HG03064 (cell line): Measurements from ENCODE around the gene ALK.

Experiments used
- ATAC-seq: cut with Tn5 transposase; IDR thresholded peaks from one replicate; pipeline ENCODE4 v1.9.1; 2021; ENCODE audit warnings: low read depth; ENCODE audit not compliant: unreplicated experiment

ALK gene

GRCh38 chr2:29196792-29197788, 724.3 kb downstream of the ALK start:
- no peak for ATAC-seq

- no peak for ATAC-seq
These were observed 725.6 kb downstream of the ALK start for GRCh38 chr2:29195796-29196195.

GRCh38 chr2:29193681-29194080, 727.7 kb downstream of the ALK start:
- ATAC-seq = no peak

DNA sequence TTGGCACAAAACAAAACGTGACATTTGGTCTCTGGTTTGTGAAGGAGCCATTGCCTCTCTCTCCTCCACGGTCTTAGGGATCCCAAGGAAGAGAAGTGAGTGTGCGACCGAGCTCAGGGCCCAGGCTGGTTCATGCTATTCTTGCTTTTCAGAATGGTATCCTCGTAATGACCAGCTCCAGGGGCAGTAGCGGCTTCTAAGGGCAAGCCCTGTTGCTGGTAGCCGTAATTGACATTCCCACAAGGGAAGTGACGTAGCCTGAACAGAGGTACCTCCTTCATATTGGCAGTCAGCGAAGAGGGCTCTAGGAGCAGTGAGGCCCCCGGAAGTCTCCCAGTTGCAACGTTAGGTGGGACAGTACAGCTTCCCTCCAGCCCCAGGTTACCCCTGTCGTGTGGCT, 728.3 kb downstream of the ALK start:
- no peak for ATAC-seq

GRCh38 chr2:29192526-29192925, 728.9 kb downstream of the ALK start:
- ATAC-seq = no peak

GRCh38 chr2:29191817-29192216, 729.6 kb downstream of the ALK start:
- no peak for ATAC-seq

DNA sequence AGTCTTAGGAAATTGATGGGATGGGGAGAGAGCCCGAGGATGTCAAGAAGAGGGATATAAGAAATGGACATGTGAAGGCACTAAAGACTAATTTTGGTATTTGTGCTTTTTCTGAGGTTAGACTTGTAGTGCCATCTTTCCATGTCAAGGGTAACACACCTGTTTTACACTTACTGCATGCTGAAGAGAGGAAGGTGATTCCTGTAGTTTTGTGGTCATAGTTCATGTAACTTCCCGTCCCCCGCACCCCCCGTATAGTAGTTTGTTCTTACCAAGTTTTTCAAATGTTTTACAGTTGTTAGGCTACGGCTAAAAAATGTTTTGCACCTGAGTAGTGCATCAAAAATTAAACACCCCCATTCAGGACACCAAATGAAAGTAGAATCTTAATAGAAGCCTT, 732.3 kb downstream of the ALK start:
- no peak for ATAC-seq

DNA sequence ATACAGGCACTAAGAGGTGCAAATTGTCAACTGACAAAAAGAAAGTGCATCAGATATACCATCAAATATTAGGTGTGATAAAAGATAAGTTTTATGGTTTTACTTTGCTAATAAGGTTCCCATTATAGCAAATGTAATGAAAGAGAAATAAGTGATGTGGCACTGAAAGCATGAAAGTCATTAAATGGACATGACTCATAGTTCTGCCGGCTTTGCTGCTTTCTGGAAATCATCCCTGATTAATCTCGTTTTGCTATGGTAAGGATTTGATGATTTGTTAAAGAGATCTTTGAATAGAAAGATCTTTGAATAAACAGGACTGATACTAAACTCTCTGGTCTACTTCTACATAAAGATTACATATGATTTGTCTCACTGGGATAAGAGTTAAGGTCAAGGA, 733.5 kb downstream of the ALK start:
- no peak for ATAC-seq

- ATAC-seq = no peak
These were observed 734.6 kb downstream of the ALK start for GRCh38 chr2:29186817-29187216.

DNA sequence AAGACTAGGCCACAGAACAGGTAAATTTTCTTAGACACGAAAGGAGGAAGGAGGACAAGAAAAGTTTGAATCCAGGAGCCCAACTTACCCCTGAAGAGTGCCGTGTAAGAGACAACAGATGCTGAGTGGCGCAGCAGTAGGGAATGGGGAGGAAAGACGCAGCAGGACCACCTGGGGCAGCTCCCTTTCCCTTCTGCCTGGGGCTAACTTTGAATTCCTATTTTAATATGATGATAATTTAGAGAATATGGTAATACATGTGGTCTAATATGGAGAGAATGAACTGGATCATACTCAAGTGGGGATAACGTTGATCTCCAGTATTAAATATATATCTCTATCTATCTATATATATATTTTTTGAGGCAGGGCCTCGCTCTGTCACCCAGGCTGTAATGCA, 736.9 kb downstream of the ALK start:
- ATAC-seq = no peak

GRCh38 chr2:29182920-29183319, 738.5 kb downstream of the ALK start:
- ATAC-seq = no peak

DNA sequence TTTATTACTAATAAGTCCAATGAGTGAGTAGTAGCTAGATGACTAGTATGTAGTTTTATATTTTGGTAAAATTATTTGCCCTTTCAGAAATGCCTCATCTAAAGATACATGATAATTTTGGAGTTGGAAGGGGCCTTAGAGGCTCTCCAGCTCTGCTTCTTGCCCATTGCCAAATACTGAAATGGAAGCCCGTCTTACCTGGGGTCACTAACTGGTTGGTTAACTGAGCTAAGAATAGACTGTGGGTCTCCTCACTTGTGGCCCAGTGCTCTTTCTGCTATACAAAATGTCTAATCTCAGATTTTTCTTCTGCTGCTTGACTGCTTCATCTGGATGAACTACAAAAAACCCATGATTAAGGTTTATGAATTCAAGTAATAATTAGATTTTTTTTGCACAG, 739.1 kb downstream of the ALK start:
- no peak for ATAC-seq

DNA sequence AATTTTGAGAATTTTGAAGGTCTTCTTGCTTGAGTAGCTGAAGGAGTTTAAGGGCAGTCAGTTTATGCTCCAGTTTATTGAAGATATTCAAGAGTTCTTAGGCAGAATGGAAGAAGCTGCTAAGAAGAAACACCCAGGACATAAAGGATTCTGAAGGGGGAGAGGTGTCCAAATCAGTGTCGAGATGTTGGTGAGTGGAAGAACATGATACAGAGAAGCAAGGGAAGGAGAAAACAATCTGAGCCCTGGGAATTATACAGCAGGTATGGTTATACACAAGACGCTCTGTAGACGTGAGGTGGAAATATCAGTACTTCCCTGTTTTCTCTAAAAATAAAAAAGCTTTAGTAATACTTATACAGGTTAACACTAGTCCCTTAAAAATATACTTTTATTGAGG, 746.0 kb downstream of the ALK start:
- no peak for ATAC-seq

DNA sequence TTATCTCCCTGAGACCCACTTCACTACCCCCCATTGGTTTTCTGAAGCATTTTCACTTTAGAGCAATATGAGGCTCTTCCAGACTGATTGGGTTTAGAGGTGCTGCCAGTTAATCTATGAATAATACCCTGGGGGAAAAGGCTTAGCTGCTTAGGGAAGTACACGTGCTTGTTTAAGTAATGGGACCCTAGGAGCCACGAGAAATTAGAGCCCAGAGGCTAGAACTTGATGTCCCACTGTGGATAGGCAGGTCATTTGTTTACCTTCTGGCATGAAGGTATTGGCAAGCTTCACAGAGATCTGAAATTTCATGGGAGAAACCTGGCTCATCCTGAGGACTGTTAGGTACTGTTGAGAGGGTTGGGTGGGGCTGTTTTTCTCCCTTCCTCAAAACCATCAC, 746.4 kb downstream of the ALK start:
- ATAC-seq = no peak

DNA sequence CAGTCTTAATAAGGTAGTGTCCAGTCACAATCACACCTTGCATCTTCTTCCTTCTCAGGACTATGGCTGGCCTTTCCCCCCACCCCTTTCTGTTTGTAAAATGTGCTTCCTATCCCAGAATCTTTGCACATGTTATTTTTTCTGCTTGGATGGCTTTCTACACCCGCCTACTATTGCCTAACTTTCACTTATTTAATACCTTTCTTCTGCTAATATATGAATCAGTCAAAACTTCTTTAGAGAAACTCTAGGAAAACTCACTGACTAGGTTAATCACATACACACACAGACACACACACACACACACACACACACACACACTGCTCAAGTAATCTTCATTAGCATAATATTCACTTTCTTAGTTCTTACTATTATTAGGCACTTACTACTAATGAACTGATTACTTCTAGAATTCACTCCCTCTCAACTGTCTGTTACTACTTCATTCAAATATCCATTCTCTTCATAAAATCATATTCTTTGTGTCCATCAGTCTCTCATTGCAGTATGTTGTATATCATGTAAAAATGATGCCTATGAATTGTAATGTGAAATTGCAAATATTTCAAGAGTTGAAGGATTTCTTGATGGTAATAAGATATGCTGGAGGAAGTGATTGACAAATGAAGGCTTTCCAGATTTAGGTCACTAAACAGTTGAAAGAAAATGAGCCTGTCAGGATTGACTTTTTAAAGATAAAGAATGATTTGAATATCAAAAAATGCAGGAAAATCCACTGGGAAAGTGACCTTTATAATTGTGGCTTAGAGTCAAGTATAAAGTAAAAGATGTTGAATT, 754.9 kb downstream of the ALK start:
- ATAC-seq = no peak

DNA sequence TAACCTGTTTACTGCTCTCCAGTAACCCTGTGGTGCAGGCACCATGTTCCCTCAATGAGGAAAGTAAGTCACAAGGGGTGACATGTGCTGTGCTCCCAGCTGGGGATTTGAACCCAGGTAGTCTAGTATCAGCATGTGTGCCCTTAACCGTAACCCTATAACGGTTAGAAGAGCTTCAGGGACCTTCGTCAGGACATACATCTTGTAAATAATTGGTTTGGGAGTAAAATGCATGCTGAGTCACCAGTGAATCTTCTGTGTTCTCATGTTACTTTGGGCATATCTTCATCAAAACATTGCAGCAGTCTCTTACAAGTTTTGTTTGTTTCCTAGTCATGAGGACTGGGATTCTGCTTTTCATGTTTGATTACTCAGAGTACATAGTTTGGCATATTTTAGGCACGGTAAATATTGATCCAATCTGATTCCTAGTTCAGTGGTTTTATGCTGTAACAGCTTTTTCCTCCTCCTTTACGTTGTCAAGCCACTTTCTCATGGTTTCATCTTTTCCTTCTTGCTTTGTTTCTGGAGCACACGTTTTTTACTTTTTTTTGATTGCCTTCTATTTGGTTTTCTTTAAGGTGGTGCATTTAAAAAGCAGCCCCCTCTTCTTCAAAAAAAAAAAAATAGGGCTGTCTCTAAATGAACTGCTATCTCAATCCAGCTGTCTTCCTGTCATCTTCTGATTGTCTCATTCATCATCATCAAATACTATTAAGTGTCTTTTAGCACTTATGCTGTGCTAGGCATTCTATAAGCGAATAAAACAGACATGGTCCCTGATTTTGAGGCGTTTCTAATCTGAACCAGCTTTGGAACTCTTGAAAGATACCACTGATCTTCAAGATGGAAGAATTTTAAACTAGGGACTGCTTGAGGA, 755.8 kb downstream of the ALK start:
- ATAC-seq = no peak

DNA sequence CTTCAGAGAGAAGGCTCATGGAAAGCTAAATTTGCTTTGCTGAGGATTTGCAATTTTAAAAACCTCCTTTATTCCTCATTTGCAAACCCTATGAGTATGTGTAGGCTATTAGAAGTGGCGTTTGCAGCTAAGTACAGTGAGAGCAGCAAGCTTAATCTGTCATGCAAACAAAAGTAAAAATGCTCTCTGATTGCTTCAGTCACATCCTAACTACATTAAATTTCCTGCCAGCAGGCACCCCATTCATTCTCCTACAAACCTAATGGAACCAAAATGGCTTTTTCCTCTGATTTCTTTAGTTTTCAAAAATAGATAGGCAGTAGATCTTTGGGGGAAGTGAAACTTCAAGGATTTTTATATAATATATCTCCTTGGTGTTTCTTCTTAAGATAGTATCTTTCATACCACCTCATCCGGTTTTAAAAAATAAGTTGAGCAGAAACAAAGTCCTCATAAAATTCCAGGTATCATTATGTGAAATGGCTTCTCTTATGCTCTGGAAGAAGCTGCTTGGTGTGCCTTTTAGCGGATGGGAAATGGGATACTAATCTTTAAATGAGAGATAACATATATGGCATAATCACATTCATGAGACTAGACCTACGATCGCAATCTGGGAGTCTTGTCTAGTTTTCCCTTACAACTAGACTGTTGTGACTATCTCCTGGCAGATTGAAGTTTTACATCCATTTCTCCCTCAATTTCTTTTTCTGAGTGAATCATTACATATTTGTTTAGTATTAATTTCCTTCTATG, 757.1 kb downstream of the ALK start:
- no peak for ATAC-seq

DNA sequence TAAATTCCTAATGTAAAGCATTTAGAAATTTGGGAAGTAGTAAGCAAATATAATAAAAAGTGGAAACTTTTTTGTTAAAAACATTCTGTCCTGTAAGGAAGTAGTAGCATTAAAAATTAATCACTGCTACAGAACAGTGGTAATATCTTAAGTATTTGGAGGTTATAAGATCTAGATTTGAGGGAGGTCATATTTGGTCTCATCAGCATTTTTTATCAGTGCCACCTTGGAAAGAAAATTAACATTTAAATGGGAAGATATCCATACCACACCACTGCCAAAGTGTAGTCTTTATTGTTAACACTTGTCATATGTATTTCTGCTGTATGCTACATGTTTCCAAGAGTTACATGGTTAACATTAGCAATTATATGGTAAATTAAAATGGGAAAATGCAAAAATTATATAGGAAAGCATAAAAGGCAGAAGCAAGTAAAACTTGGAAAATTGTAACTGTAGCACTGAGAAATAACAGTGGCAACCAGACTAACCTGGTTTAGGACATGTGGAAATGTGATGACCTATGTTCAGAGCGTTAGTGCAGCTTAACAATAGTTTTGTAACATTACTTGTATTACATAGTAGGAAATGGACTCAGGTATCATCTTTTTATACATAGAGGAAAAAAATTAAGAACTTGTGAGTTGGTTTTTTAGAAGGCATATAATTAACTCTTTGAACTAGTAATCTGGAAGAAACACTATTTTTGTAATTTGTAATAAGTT, 759.0 kb downstream of the ALK start:
- no peak for ATAC-seq

GRCh38 chr2:29160184-29160583, 761.2 kb downstream of the ALK start:
- no peak for ATAC-seq
